Measurements from ENCODE around the gene ST6GALNAC2.

DNA sequence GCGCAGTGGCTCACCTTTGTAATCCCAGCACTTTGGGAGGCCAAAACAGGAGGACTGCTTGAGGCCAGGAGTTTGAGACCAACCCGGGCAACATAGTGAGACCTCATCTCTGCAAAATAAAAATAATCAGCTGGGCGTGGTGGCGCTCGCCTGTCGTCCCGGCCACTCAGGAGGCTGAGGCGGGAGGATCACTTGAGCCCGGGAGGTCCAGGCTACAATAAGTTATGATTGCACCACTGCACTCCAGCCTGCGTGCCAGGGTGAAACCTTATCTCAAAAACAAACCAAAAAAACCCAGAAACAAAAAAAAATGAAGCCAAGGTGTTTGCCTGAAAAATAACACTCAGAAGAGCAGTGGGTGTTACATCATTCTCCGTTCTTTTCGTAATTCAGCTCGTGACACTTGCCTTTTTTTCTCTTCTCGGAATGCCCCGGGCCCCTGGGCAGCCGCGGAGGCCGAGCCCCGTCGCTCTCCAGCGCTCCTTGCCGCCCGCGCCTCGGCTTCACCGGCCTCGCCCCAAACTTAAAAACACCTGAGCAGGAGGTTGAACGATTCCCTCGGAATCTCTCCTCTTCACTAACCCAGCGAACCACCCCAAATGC, 28.8 kb downstream of the ST6GALNAC2 start:
- TF ChIP-seq, protein P1, sequence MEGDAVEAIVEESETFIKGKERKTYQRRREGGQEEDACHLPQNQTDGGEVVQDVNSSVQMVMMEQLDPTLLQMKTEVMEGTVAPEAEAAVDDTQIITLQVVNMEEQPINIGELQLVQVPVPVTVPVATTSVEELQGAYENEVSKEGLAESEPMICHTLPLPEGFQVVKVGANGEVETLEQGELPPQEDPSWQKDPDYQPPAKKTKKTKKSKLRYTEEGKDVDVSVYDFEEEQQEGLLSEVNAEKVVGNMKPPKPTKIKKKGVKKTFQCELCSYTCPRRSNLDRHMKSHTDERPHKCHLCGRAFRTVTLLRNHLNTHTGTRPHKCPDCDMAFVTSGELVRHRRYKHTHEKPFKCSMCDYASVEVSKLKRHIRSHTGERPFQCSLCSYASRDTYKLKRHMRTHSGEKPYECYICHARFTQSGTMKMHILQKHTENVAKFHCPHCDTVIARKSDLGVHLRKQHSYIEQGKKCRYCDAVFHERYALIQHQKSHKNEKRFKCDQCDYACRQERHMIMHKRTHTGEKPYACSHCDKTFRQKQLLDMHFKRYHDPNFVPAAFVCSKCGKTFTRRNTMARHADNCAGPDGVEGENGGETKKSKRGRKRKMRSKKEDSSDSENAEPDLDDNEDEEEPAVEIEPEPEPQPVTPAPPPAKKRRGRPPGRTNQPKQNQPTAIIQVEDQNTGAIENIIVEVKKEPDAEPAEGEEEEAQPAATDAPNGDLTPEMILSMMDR (IDR thresholded peaks at IDR 0.05): no peak
- TF ChIP-seq POLR2AphosphoS5 (IDR thresholded peaks at IDR 0.05; ENCODE audit: insufficient read depth in 1 of 2, low read depth in 1 of 2) (no peak), POLR2A (IDR thresholded peaks at IDR 0.05) (no peak)
